GM21528 (cell line): ENCODE measurements around the gene FAM120A.

Experiments used
- ATAC-seq: cut with Tn5 transposase; IDR thresholded peaks from one replicate; pipeline ENCODE4 v1.9.1; 2021; ENCODE audit warnings: mild to moderate bottlenecking, moderate library complexity; ENCODE audit not compliant: unreplicated experiment, low FRiP score

FAM120A gene

DNA sequence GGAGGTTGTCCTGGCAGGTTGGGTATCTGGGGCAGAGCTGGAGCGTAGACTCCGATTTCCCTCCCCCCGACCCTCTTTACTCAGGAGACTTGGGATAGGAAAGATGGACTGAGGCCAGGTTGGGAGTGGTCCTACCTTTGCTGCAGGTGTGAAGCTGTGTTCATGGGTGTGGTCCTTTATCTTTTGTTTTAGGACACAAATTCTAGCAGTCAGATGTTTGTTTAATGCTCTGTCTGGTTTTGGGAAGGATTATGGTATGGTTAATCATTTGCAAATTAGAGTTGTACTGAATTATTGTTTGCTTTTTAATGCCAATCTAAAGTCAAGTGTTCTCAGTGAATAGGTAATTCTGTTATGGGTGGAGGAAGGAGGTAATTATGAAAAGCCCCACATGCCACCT, 16.0 kb downstream of the FAM120A start:
- no peak for ATAC-seq

- ATAC-seq = no peak
Measured at GRCh38 chr9:93468763-93469456, 17.4 kb downstream of the FAM120A start.

GRCh38 chr9:93470391-93470790, 18.9 kb downstream of the FAM120A start:
- ATAC-seq = no peak

DNA sequence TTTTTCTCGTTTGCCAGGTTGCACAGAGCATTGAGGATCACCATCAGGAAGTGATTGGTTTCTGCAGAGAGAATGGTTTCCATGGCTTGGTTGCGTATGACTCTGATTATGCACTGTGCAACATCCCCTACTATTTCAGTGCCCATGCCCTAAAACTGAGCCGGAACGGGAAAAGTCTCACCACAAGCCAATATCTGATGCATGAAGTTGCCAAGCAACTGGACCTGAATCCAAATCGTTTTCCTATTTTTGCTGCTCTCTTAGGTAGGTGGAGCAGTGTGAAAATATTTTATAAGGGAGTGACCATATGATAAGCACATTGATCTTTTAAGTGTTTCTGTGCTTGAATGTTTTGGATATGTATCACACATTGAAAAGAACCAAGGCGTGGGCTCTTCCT, 19.6 kb downstream of the FAM120A start:
- no peak for ATAC-seq

GRCh38 chr9:93473411-93473810, 21.9 kb downstream of the FAM120A start:
- no peak for ATAC-seq

- no peak for ATAC-seq
Measured at GRCh38 chr9:93475108-93475507, 23.6 kb downstream of the FAM120A start.

GRCh38 chr9:93475856-93476255, 24.4 kb downstream of the FAM120A start:
- ATAC-seq = no peak

- no peak for ATAC-seq
Measured at GRCh38 chr9:93476924-93477323, 25.4 kb downstream of the FAM120A start.

- ATAC-seq = no peak
Measured at GRCh38 chr9:93477397-93477796, 25.9 kb downstream of the FAM120A start.

DNA sequence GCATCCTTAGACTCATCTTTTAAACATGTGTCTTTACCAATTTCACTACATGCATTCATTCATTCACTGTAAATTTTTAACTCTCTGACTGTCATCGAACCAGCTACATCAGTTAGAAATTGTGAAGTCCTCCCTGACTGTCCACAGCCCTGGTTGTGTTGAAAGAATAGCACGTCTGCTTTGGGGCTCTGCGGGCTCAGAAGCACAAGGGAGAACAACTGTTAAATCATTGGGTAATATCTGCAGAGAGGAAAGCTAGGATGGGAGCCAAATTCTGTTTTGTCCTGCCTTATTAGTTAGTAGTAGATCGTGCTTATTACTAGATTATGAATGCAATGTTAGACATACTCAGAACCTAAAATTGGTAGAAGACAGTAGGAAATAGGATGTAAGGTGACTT, 28.2 kb downstream of the FAM120A start:
- no peak for ATAC-seq

- ATAC-seq = no peak
Measured at GRCh38 chr9:93480262-93480661, 28.8 kb downstream of the FAM120A start.

DNA sequence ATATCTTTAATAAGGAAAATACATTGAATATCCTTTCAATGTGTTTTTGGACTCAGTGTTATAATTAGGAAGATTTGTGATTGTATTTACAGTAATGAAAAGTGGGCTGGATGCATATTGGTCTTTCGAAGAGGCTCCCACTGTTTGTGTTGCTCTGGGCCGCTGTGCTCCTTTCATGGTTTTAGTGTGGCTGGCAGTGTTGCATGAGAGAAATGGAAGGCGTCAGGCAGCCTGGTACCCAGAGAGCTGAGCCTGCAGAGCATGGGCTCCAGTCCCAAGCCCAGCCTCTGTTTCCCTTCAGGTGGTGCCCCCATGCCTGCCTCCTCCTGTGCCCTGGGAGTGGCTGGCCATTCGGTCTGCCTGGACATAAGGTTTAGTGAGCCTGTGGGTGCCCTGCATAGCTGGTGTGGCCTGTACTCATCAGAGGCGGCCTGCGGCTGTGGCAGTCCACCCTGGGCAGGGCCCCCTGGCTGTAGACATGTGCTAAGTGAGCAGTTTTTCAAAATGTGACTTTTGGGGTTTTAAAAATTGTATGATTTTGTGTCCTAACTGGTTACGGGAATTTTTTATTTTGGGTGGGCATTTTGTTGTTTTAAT, 29.3 kb downstream of the FAM120A start:
- no peak for ATAC-seq

DNA sequence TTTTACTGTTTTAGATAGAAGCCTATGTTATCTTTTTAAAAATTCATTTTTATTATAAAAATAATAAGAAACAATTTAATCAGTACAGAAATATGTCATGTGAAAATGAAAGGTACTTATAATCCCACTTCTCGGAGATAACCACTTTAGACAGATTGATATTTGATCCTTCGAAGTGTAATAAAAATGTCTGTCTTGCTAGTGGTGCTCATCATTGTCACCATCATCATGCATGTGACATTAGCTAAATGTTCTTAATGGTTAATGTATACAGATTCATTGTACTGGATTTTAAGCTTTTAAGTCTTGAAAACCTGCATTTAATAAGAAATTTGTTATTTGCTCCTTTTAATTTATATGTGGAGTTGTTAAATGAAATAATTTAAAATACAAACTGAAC, 32.0 kb downstream of the FAM120A start:
- no peak for ATAC-seq

DNA sequence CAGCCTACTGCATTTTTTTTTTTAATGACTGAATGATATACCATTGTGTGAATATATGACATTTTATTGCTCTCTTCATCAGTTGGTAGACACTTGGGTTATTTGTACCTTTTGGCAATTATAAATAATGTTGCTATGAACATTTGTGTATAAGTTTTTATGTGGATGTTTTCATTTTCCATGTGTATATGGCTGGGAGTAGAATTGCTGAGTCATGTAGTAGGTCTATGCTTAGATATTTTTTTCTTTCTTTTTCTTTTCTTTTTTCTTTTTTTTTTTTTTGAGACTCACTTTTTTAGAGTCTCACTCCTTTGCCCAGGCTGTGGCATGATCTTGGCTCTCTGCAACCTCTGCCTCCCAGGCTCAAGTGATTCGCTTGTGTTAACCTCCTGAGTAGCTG, 34.8 kb downstream of the FAM120A start:
- ATAC-seq = no peak

- no peak for ATAC-seq
Measured at GRCh38 chr9:93488244-93488643, 36.8 kb downstream of the FAM120A start.

GRCh38 chr9:93491593-93492232, 40.2 kb downstream of the FAM120A start:
- ATAC-seq = no peak

- no peak for ATAC-seq
Measured at GRCh38 chr9:93492327-93492726, 40.8 kb downstream of the FAM120A start.

DNA sequence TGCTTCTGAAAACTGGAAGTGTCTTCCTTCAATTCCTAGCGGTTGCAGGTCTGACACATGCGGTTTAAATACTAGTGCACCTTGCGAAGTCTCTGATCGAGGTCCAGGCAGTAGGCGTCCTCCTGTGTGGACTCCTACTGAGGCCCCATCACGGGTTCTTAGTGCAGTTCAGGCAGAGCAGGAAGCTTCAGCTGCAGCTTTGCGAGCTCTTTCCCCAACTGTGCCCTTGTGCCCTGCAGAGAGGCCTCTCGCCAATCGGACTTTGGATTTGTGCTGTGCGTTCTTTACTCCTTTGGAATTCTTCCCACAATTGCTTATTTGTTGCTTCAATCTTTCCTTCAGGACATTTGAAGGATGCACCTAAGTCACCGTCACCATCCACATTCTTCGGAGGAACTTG, 42.5 kb downstream of the FAM120A start:
- ATAC-seq = no peak

- no peak for ATAC-seq
Measured at GRCh38 chr9:93496285-93496684, 44.8 kb downstream of the FAM120A start.

- ATAC-seq = no peak
Measured at GRCh38 chr9:93500571-93501298, 49.2 kb downstream of the FAM120A start.

- no peak for ATAC-seq
Measured at GRCh38 chr9:93501406-93501805, 49.9 kb downstream of the FAM120A start.
